ENCODE data around the gene DNAH6. TPM values are rescaled to one million over a fixed set of nuclear protein-coding genes. Genes with fewer than 3 reads are reported as not detected.

Gene DNAH6
- total RNA-seq, 3 donors from 2014 or later = 2.3 to 4.1 (median 3.0) TPM

DNA sequence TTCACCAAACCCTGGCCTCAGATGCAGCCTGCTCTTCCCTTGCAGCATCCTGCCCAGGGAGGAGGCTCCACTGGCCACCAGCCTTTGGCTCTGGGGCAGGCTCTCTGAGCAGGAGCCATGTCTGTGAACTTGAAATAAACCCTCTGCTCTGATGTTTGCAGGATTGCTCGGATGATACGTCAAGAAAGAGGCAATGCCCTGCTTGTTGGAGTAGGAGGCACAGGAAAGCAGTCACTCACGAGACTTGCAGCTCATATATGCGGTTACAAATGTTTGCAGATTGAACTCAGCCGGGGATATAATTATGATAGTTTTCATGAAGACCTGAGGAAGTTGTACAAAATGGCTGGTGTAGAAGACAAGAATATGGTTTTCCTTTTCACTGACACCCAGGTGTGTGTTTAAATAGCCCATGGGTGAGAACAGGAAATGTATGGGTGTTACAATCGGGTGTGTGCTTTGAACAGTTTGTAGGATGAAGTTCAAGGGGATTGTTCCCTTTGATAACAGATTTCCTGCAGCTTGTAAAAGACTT, 177.9 kb downstream of the DNAH6 start:
- Histone ChIP-seq H3K27me3 (no peaks in the 10 kb centered on the region), H3K4me3 (no peak overlapping the region), H3K27ac (no peak overlapping the region), H3K36me3 (no peaks in the 10 kb centered on the region), H3K4me1 (no peaks in the 10 kb centered on the region), H3K9me3 (no peaks in the 10 kb centered on the region)
- TF ChIP-seq, protein P1, sequence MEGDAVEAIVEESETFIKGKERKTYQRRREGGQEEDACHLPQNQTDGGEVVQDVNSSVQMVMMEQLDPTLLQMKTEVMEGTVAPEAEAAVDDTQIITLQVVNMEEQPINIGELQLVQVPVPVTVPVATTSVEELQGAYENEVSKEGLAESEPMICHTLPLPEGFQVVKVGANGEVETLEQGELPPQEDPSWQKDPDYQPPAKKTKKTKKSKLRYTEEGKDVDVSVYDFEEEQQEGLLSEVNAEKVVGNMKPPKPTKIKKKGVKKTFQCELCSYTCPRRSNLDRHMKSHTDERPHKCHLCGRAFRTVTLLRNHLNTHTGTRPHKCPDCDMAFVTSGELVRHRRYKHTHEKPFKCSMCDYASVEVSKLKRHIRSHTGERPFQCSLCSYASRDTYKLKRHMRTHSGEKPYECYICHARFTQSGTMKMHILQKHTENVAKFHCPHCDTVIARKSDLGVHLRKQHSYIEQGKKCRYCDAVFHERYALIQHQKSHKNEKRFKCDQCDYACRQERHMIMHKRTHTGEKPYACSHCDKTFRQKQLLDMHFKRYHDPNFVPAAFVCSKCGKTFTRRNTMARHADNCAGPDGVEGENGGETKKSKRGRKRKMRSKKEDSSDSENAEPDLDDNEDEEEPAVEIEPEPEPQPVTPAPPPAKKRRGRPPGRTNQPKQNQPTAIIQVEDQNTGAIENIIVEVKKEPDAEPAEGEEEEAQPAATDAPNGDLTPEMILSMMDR (IDR thresholded peaks at IDR 0.05) = no peak
- no peak for TF ChIP-seq POLR2A (IDR thresholded peaks at IDR 0.05)
- no peak for TF ChIP-seq POLR2AphosphoS5 (IDR thresholded peaks at IDR 0.05)
- no peak for DNase-seq (ENCODE audit: low spot score in 2 of 2)
- intact Hi-C loops (cut with DNase I; ENCODE audit: low total_unique reads) = no loop called here

GRCh38 chr2:84697895-84698294, 181.6 kb downstream of the DNAH6 start:
- Histone ChIP-seq H3K4me3 (no peak overlapping the region), H3K36me3 (no peaks in the 10 kb centered on the region), H3K9me3 (no peaks in the 10 kb centered on the region), H3K4me1 (no peaks in the 10 kb centered on the region), H3K27ac (no peak overlapping the region), H3K27me3 (no peaks in the 10 kb centered on the region)
- TF ChIP-seq POLR2AphosphoS5 (IDR thresholded peaks at IDR 0.05) (no peak), POLR2A (IDR thresholded peaks at IDR 0.05) (no peak)
- TF ChIP-seq, protein P1 (IDR thresholded peaks at IDR 0.05) = no peak
- intact Hi-C loops (cut with DNase I; ENCODE audit: low total_unique reads) = no loop called here
- DNase-seq (ENCODE audit: low spot score in 2 of 2) = no peak

- intact Hi-C loops (cut with DNase I; ENCODE audit: low total_unique reads) = no loop called here
- H3K4me3 ChIP-seq = no peak overlapping the region
- DNase-seq (ENCODE audit: low spot score in 2 of 2) = no peak
These were observed 183.7 kb downstream of the DNAH6 start for GRCh38 chr2:84700006-84700405.

GRCh38 chr2:84701880-84702279, 185.6 kb downstream of the DNAH6 start:
- no peaks in the 10 kb centered on the region for H3K36me3 ChIP-seq
- TF ChIP-seq, protein P1 (IDR thresholded peaks at IDR 0.05) = no peak
- TF ChIP-seq POLR2A (IDR thresholded peaks at IDR 0.05) (no peak), POLR2AphosphoS5 (IDR thresholded peaks at IDR 0.05) (no peak)
- H3K27ac ChIP-seq = no peak overlapping the region
- DNase-seq (ENCODE audit: low spot score in 2 of 2) = no peak
- H3K9me3 ChIP-seq = no peaks in the 10 kb centered on the region
- intact Hi-C loops (cut with DNase I; ENCODE audit: low total_unique reads) = no loop called here
- no peak overlapping the region for H3K4me3 ChIP-seq
- H3K27me3 ChIP-seq = no peaks in the 10 kb centered on the region
- no peaks in the 10 kb centered on the region for H3K4me1 ChIP-seq

More at GRCh38 chr2:84700006-84700405, 183.7 kb downstream of the DNAH6 start:
- Histone ChIP-seq H3K4me1 (no peaks in the 10 kb centered on the region), H3K36me3 (no peaks in the 10 kb centered on the region), H3K27me3 (no peaks in the 10 kb centered on the region), H3K27ac (no peak overlapping the region), H3K9me3 (no peaks in the 10 kb centered on the region)
- TF ChIP-seq POLR2AphosphoS5 (IDR thresholded peaks at IDR 0.05) = no peak
- TF ChIP-seq, protein P1 (IDR thresholded peaks at IDR 0.05) = no peak
- no peak for TF ChIP-seq POLR2A (IDR thresholded peaks at IDR 0.05)

DNA sequence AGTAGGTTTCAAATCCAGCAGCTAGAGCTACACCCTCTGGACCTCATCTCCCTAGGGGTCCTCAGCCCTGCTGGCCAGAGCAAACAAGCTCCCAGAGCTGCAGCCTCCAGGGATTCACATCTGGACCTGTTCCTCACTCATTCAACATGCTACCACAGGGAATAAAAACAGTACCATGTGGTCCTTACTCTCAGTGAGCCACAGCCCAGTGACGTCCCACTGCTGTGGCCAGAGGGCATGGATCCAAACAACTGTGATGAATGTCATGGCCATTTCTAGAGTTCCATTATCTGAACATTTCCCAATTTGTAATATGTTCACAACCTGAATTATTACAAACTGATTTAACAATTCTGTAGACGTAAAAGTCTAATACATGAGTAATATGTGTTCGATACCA, 186.6 kb downstream of the DNAH6 start:
- no peaks in the 10 kb centered on the region for H3K27me3 ChIP-seq
- H3K4me3 ChIP-seq = no peak overlapping the region
- no peak for DNase-seq (ENCODE audit: low spot score in 2 of 2)
- no peaks in the 10 kb centered on the region for H3K36me3 ChIP-seq
- intact Hi-C loops (cut with DNase I; ENCODE audit: low total_unique reads) = no loop called here
- no peaks in the 10 kb centered on the region for H3K4me1 ChIP-seq
- no peaks in the 10 kb centered on the region for H3K9me3 ChIP-seq
- H3K27ac ChIP-seq = no peak overlapping the region
- TF ChIP-seq, protein P1 (IDR thresholded peaks at IDR 0.05) = no peak
- TF ChIP-seq POLR2A (IDR thresholded peaks at IDR 0.05) = no peak
- no peak for TF ChIP-seq POLR2AphosphoS5 (IDR thresholded peaks at IDR 0.05)
